ENCODE measurements around the gene PCDH7.

PCDH7 gene

GRCh38 chr4:30728311-30728710 is 8.1 kb downstream of the PCDH7 start:
- no peak for DNase-seq

- DNase-seq: no peak
Observed at GRCh38 chr4:30743897-30744296, 23.7 kb downstream of the PCDH7 start.

- DNase-seq: no peak
Observed at GRCh38 chr4:30744386-30744785, 24.2 kb downstream of the PCDH7 start.

GRCh38 chr4:30744957-30745640 is 24.9 kb downstream of the PCDH7 start:
- DNase-seq: no peak

- DNase-seq: no peak
Observed at GRCh38 chr4:30746735-30747134, 26.6 kb downstream of the PCDH7 start.

- DNase-seq: no peak
Observed at GRCh38 chr4:30753316-30753715, 33.1 kb downstream of the PCDH7 start.

GRCh38 chr4:30754021-30754420 is 33.9 kb downstream of the PCDH7 start:
- DNase-seq: no peak

GRCh38 chr4:30755346-30755745 is 35.2 kb downstream of the PCDH7 start:
- DNase-seq: no peak

GRCh38 chr4:30756553-30756952 is 36.4 kb downstream of the PCDH7 start:
- no peak for DNase-seq

- DNase-seq: no peak
Observed at GRCh38 chr4:30757357-30757756, 37.2 kb downstream of the PCDH7 start.

- no peak for DNase-seq
Observed at GRCh38 chr4:30760551-30760950, 40.4 kb downstream of the PCDH7 start.

- no peak for DNase-seq
Observed at GRCh38 chr4:30763321-30763727, 43.2 kb downstream of the PCDH7 start.

GRCh38 chr4:30765022-30765421 is 44.9 kb downstream of the PCDH7 start:
- DNase-seq: no peak

- no peak for DNase-seq
Observed at GRCh38 chr4:30767147-30767845, 47.1 kb downstream of the PCDH7 start.

GRCh38 chr4:30768277-30768676 is 48.1 kb downstream of the PCDH7 start:
- no peak for DNase-seq

- DNase-seq: no peak
Observed at GRCh38 chr4:30769093-30769492, 48.9 kb downstream of the PCDH7 start.

GRCh38 chr4:30770049-30770549 is 49.9 kb downstream of the PCDH7 start:
- DNase-seq: no peak

- DNase-seq: no peak
Observed at GRCh38 chr4:30770812-30771211, 50.6 kb downstream of the PCDH7 start.

- DNase-seq: no peak
Observed at GRCh38 chr4:30776451-30776850, 56.3 kb downstream of the PCDH7 start.

GRCh38 chr4:30776921-30777415 is 56.8 kb downstream of the PCDH7 start:
- no peak for DNase-seq
